HG03196 (cell line): ENCODE data around the gene RHBDL3.
A peak's percentile ranks its signal among the peaks of the same experiment; 100 is the strongest.
"Not testable (repeated sequence)": the region's sequence is repeated elsewhere in the genome, so short reads cannot be mapped to it uniquely, and the experiment has no call there.

Experiments used
- ATAC-seq: cut with Tn5 transposase; IDR thresholded peaks from one replicate; pipeline ENCODE4 v1.9.1; 2021; ENCODE audit not compliant: unreplicated experiment

Gene RHBDL3

GRCh38 chr17:32323046-32323445, 57.4 kb downstream of the RHBDL3 start:
- ATAC-seq = no peak

GRCh38 chr17:32323811-32324491, 58.3 kb downstream of the RHBDL3 start:
- no peak for ATAC-seq

- ATAC-seq = no peak
These were observed 62.3 kb downstream of the RHBDL3 start for GRCh38 chr17:32327911-32328310.

- no peak for ATAC-seq
These were observed 64.5 kb downstream of the RHBDL3 start for GRCh38 chr17:32330147-32330546.

GRCh38 chr17:32331243-32332040, 65.8 kb downstream of the RHBDL3 start:
- ATAC-seq = no peak

GRCh38 chr17:32333187-32333586, 67.6 kb downstream of the RHBDL3 start:
- no peak for ATAC-seq

GRCh38 chr17:32335046-32335445, 69.4 kb downstream of the RHBDL3 start:
- no peak for ATAC-seq

- ATAC-seq = no peak
These were observed 70.1 kb downstream of the RHBDL3 start for GRCh38 chr17:32335687-32336086.

GRCh38 chr17:32341141-32341856, 75.7 kb downstream of the RHBDL3 start:
- peak; percentile 5 for ATAC-seq

GRCh38 chr17:32341857-32342602, 76.4 kb downstream of the RHBDL3 start, which contains the start of gene C17orf75:
C17orf75 (minus strand) TSS chr17:32342173; CDS start chr17:32342139, 34 bp downstream.
- peak; percentile 78 for ATAC-seq

- ATAC-seq = no peak
These were observed 77.1 kb downstream of the RHBDL3 start for GRCh38 chr17:32342603-32343325.

- no peak for ATAC-seq
These were observed 80.4 kb downstream of the RHBDL3 start for GRCh38 chr17:32345951-32346600.

- no peak for ATAC-seq
These were observed 82.8 kb downstream of the RHBDL3 start for GRCh38 chr17:32348483-32348800.

- ATAC-seq = no peak
These were observed 83.8 kb downstream of the RHBDL3 start for GRCh38 chr17:32349503-32349853.

- peak; percentile 91 for ATAC-seq
These were observed 84.4 kb downstream of the RHBDL3 start, which contains the start of gene ZNF207 for GRCh38 chr17:32349854-32350665. ZNF207 (plus strand) TSS chr17:32350157; CDS start chr17:32350286, 129 bp downstream.

GRCh38 chr17:32350666-32351418, 85.2 kb downstream of the RHBDL3 start:
- ATAC-seq = peak; percentile 26

- ATAC-seq = not testable (repeated sequence)
These were observed 87.1 kb downstream of the RHBDL3 start for GRCh38 chr17:32352734-32353133.

GRCh38 chr17:32355649-32356377, 90.2 kb downstream of the RHBDL3 start:
- no peak for ATAC-seq
